ENCODE measurements around the gene MARCHF9.

Gene MARCHF9

DNA sequence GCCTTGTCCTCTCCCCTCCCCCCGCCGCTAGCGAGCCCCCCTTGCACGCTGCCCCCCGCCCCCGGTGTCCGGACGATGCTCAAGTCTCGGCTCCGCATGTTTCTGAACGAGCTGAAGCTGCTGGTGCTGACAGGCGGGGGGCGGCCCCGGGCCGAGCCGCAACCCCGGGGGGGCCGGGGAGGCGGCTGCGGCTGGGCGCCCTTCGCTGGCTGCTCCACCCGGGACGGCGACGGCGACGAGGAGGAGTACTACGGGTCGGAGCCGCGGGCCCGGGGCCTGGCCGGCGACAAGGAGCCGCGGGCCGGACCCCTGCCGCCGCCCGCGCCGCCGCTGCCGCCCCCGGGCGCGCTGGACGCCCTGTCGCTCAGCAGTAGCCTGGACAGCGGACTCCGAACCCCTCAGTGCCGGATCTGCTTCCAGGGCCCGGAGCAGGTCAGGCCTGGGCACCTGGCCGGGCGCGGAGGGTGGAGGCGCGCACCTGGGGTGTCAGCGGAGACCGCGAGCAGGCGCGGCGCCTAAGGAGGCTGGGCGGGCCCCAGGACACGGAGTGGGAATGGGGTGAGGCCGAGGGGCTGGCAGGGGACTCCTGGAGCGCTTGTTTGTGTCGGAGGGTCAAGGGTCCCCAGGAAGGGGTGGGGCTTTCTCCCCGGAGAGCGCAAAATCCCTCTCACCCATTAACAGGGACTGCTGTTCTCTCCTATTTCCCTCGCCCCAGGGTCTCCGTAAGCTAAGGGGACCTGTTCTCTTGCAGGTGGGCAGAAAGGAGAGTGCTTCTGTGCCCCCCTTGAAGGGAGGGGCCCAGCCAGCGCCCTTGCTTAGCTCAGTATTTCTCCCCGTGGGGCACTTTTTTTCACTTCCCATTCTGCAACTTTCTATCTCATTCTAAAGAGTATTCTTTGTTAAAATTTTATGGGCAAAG lies 810 bp downstream of the MARCHF9 start:
- no peak for DNase-seq
- Histone ChIP-seq H3K9me3 (no peaks in the 10 kb centered on the region), H3K4me3 (ENCODE audit: low read depth, low read length) (peak overlapping the region; percentile 63), H3K36me3 (peaks cover 7% of the 10 kb centered on the region), H3K27me3 (peaks cover 11% of the 10 kb centered on the region), H3K4me1 (peaks cover 4% of the 10 kb centered on the region; the same call in 1 of the 2 replicates)
- TF ChIP-seq, protein P1, sequence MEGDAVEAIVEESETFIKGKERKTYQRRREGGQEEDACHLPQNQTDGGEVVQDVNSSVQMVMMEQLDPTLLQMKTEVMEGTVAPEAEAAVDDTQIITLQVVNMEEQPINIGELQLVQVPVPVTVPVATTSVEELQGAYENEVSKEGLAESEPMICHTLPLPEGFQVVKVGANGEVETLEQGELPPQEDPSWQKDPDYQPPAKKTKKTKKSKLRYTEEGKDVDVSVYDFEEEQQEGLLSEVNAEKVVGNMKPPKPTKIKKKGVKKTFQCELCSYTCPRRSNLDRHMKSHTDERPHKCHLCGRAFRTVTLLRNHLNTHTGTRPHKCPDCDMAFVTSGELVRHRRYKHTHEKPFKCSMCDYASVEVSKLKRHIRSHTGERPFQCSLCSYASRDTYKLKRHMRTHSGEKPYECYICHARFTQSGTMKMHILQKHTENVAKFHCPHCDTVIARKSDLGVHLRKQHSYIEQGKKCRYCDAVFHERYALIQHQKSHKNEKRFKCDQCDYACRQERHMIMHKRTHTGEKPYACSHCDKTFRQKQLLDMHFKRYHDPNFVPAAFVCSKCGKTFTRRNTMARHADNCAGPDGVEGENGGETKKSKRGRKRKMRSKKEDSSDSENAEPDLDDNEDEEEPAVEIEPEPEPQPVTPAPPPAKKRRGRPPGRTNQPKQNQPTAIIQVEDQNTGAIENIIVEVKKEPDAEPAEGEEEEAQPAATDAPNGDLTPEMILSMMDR (IDR thresholded peaks at IDR 0.05; ENCODE audit: low read depth, low read length), result no peak

GRCh38 chr12:57756406-57757341 lies 1.8 kb downstream of the MARCHF9 start:
- DNase-seq, result peak; percentile 82
- H3K36me3 ChIP-seq, result no peaks in the 10 kb centered on the region
- H3K27me3 ChIP-seq, result peaks cover 11% of the 10 kb centered on the region
- H3K4me3 ChIP-seq (ENCODE audit: low read depth, low read length), result peak overlapping the region; percentile 63
- no peaks in the 10 kb centered on the region for H3K9me3 ChIP-seq
- TF ChIP-seq, protein P1 (IDR thresholded peaks at IDR 0.05; ENCODE audit: low read depth, low read length), result peak; percentile 91
- H3K4me1 ChIP-seq, result peaks cover 4% of the 10 kb centered on the region; the same call in 1 of the 2 replicates

- TF ChIP-seq, protein P1 (IDR thresholded peaks at IDR 0.05; ENCODE audit: low read depth, low read length), result no peak
- Histone ChIP-seq H3K9me3 (no peaks in the 10 kb centered on the region), H3K36me3 (no peaks in the 10 kb centered on the region), H3K4me1 (peaks cover 2% of the 10 kb centered on the region; the same call in 1 of the 2 replicates), H3K4me3 (ENCODE audit: low read depth, low read length) (no peak overlapping the region), H3K27me3 (peaks cover 11% of the 10 kb centered on the region)
- DNase-seq, result no peak
Measured at GRCh38 chr12:57757771-57758170, 2.9 kb downstream of the MARCHF9 start.

DNA sequence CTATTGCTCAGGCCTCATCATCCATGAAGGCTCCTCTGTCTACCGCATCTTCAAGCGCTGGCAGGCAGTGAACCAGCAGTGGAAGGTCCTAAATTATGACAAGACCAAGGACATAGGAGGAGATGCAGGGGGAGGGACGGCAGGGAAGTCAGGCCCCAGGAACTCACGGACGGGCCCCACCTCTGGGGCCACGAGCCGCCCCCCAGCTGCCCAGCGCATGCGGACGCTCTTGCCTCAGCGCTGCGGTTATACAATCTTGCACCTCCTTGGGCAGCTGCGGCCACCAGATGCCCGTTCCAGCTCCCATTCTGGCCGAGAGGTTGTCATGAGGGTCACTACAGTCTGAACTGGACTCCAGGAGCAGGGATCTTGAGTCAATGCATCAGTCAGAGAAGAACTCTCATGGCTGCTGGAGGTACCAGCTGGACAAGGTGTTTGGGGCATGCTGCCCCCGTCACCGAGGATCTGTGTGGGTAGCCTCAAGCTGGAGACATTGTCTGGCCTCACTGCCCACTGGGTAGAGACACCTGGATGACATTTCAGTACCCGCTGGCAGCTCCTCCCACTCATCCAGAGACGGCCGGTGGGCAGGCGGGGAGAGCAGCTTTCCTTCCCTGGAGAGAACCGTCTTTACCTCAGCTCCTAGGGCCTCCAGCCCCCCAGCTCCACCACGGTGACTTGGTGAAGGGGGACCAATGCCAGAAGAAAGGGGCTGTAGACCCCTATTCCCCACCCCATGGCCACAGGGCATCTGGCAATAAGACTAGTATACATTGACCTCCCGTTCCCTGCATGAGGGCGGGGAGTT lies 3.9 kb downstream of the MARCHF9 start:
- no peak for DNase-seq
- Histone ChIP-seq H3K4me1 (no peaks in the 10 kb centered on the region), H3K9me3 (no peaks in the 10 kb centered on the region), H3K27me3 (peaks cover 15% of the 10 kb centered on the region), H3K36me3 (no peaks in the 10 kb centered on the region), H3K4me3 (ENCODE audit: low read depth, low read length) (no peak overlapping the region)
- TF ChIP-seq, protein P1 (IDR thresholded peaks at IDR 0.05; ENCODE audit: low read depth, low read length), result no peak

GRCh38 chr12:57759360-57759980 lies 4.6 kb downstream of the MARCHF9 start:
- TF ChIP-seq, protein P1 (IDR thresholded peaks at IDR 0.05; ENCODE audit: low read depth, low read length), result peak; percentile 71
- DNase-seq, result peak; percentile 42
- Histone ChIP-seq H3K27me3 (peaks cover 22% of the 10 kb centered on the region), H3K36me3 (no peaks in the 10 kb centered on the region), H3K4me3 (ENCODE audit: low read depth, low read length) (no peak overlapping the region), H3K9me3 (no peaks in the 10 kb centered on the region), H3K4me1 (no peaks in the 10 kb centered on the region)

Measured in BE2C (cell line).